ENCODE data around the gene U2AF2.

DNA sequence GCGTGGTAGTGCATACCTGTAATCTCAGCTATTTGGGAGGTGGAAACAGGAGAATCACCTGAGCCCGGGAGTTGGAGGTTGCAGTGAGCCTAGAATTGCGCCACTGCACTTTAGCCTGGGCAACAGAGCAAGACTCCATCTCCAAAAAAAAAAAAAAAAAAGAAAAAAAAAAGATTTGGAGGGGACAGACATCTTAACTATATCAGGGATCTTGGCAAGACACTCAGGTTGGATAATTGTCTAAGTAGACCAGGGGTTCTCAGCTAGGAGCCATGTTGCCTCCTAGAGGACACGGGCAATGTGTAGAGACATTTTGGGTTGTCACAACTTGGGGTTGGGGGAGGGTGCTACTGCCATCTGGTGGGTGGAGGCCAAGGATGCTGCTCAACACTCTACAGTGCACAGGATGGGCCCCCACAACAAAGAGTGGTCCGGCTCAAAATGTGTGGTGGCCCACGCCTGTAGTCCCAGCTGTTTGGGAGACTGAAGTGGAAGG, 15.9 kb upstream of the U2AF2 start:
- TF ChIP-seq EZH2phosphoT487 (IDR thresholded peaks at IDR 0.05; ENCODE audit: insufficient read depth, low read depth) (no peak), EZH2 (IDR thresholded peaks at IDR 0.05; ENCODE audit: insufficient read depth, poor library complexity, severe bottlenecking) (no peak)

Measured in GM23248 (cell line).